Endothelial cell of umbilical vein (primary cell): ENCODE measurements around the gene EGF. TPM values are rescaled to one million over a fixed set of nuclear protein-coding genes. Genes with fewer than 3 reads are reported as not detected.
"Not testable (repeated sequence)": the region's sequence is repeated elsewhere in the genome, so short reads cannot be mapped to it uniquely, and the experiment has no call there.

Source experiments
- BruUV-seq: library from RNA; stranded (reverse); fragments of 400-500 nt; replicated peaks from 2 replicates; lab custom pipeline; 2021; lab: Mats Ljungman, UMichigan
- CTCF ChIA-PET: fragments of 300-600, 350-600 bp; sonication (Branson Sonifier 250); formaldehyde crosslinking; loops from one replicate; lab custom pipeline; 2021; ENCODE audit warnings: antibody characterized with exemption, inconsistent platforms; lab: Charles Lee
- POLR2A ChIA-PET: fragments of 300-600, 350-600 bp; sonication (Branson Sonifier 250); formaldehyde crosslinking; loops from one replicate; lab custom pipeline; 2021; ENCODE audit warnings: antibody characterized with exemption, inconsistent platforms; lab: Charles Lee
- DNase-seq: peaks from one replicate; pipeline ENCODE4 v3.0.0-alpha.2; 2011; ENCODE audit warnings: low read depth, low spot score
- FAIRE-seq: peaks from 2 replicates; lab custom pipeline; 2011; peaks lifted over from hg19 to GRCh38; lab: Jason Lieb, UNC
- H2AFZ ChIP-seq: 2 replicates; pipeline ENCODE4 v1.6.0; 2012; ENCODE audit warnings: low read depth, low read length, control low read depth, inconsistent platforms
- H3K27ac ChIP-seq: 2 replicates; pipeline ENCODE4 v1.5.1; 2011; ENCODE audit warnings: low read depth, mild to moderate bottlenecking, control low read depth, low read length, moderate library complexity; ENCODE audit not compliant: insufficient read depth
- H3K27me3 ChIP-seq, 2 experiments: 2 replicates each; pipeline versions ENCODE4 v1.6.0 to v1.6.1; 2011; ENCODE audit warnings: low read length in 2 of 2, mixed read lengths in 1 of 2; ENCODE audit not compliant: control insufficient read depth in 2 of 2, insufficient read depth in 2 of 2
- H3K36me3 ChIP-seq, 2 experiments: 2 replicates in 1 of 2; 3 replicates in 1 of 2; pipeline ENCODE4 v1.5.1; 2011; ENCODE audit warnings: low read length in 2 of 2, mild to moderate bottlenecking in 1 of 2, moderate library complexity in 1 of 2; ENCODE audit not compliant: control insufficient read depth in 2 of 2, insufficient read depth in 2 of 2; ENCODE audit errors: extremely low read depth in 1 of 2
- H3K4me1 ChIP-seq: 3 replicates; pipeline ENCODE4 v1.5.1; 2011; ENCODE audit warnings: mild to moderate bottlenecking, low read length; ENCODE audit not compliant: control insufficient read depth, insufficient read depth; ENCODE audit errors: extremely low read depth
- H3K4me2 ChIP-seq: 2 replicates; pipeline ENCODE4 v1.6.1; 2011; ENCODE audit warnings: low read length, control low read depth, mixed read lengths; ENCODE audit not compliant: insufficient read depth
- H3K4me3 ChIP-seq, 3 experiments: fragments of 200-600 bp in 1 of 3; sonication (generic), shearing (Covaris generic) in 1 of 3; replicated peaks in 1 of 3; 2 replicates each; pipeline ENCODE4 v1.5.1; 2011 to 2016; ENCODE audit warnings: control low read depth in 3 of 3, low read length in 3 of 3, mild to moderate bottlenecking in 2 of 3, inconsistent platforms in 1 of 3, low read depth in 1 of 3, moderate library complexity in 1 of 3; ENCODE audit not compliant: insufficient read depth in 1 of 3
- H3K79me2 ChIP-seq: 2 replicates; pipeline ENCODE4 v1.6.0; 2012; ENCODE audit warnings: low read length, inconsistent platforms; ENCODE audit not compliant: control insufficient read depth, insufficient read depth
- H3K9ac ChIP-seq: replicated peaks from 2 replicates; pipeline ENCODE3; 2011; ENCODE audit warnings: low read length, control low read depth; ENCODE audit not compliant: insufficient read depth; ENCODE audit errors: extremely low read depth
- H3K9me1 ChIP-seq: replicated peaks from 3 replicates; pipeline ENCODE4 v1.6.0; 2011; ENCODE audit warnings: mild to moderate bottlenecking, low read length; ENCODE audit not compliant: control insufficient read depth, insufficient read depth; ENCODE audit errors: extremely low read depth
- H3K9me3 ChIP-seq: replicated peaks from 2 replicates; pipeline ENCODE4 v1.5.1; 2012; ENCODE audit warnings: low read length, inconsistent platforms; ENCODE audit not compliant: control insufficient read depth, insufficient read depth
- H4K20me1 ChIP-seq: replicated peaks from 2 replicates; pipeline ENCODE3; 2011; ENCODE audit warnings: mild to moderate bottlenecking, low read length; ENCODE audit not compliant: control insufficient read depth, insufficient read depth; ENCODE audit errors: extremely low read depth
- EZH2 ChIP-seq: IDR thresholded peaks from 2 replicates; pipeline ENCODE4 v1.6.1; 2012; ENCODE audit warnings: borderline replicate concordance, low read depth, mild to moderate bottlenecking, moderate library complexity, low read length, inconsistent platforms; ENCODE audit not compliant: severe bottlenecking
- FOS ChIP-seq: IDR thresholded peaks from 2 replicates; pipeline ENCODE4 v1.6.1; 2011; ENCODE audit warnings: mild to moderate bottlenecking, low read length, moderate library complexity, borderline replicate concordance; ENCODE audit not compliant: insufficient read depth
- GATA2 ChIP-seq: IDR thresholded peaks from 2 replicates; pipeline ENCODE4 v1.7.0; 2011; ENCODE audit warnings: low read depth, mild to moderate bottlenecking, moderate library complexity, mixed read lengths, low read length; ENCODE audit not compliant: insufficient read length, insufficient read depth
- JUN ChIP-seq: IDR thresholded peaks from 2 replicates; pipeline ENCODE4 v1.6.1; 2011; ENCODE audit warnings: borderline replicate concordance, low read depth; ENCODE audit not compliant: insufficient read length, insufficient read depth
- MYC ChIP-seq: IDR thresholded peaks from one replicate; pipeline ENCODE4 v1.6.1; 2011; ENCODE audit warnings: mild to moderate bottlenecking, low read depth, low read length
- POLR2A ChIP-seq: IDR thresholded peaks from 2 replicates; pipeline ENCODE4 v1.6.1; 2012; ENCODE audit warnings: low read depth, mild to moderate bottlenecking, control low read depth, low read length
- POLR2AphosphoS5 ChIP-seq: IDR thresholded peaks from 2 replicates; pipeline ENCODE4 v1.6.1; 2012; ENCODE audit warnings: low read depth, mild to moderate bottlenecking, control low read depth, low read length, moderate library complexity; ENCODE audit not compliant: insufficient read depth
- dilution Hi-C: fragments of 300-500 bp; cut with MboI; formaldehyde crosslinking; loops from one replicate; pipeline ENCODE4 v1.15.0; 2019; ENCODE audit warnings: low sequenced_read_pairs; ENCODE audit not compliant: extremely low pct_ligation_motif_present
- intact Hi-C: fragments of 100-400 bp; cut with micrococcal nuclease; formaldehyde crosslinking; loops from one replicate; pipeline ENCODE4 v1.10.0; 2022
- polyA plus RNA-seq, 4 experiments: library from polyadenylated mRNA; depleted of rRNA in 3 of 4; stranded (reverse) in 3 of 4; unstranded in 1 of 4; fragments of >200 nt; gene quantifications; 2 replicates each; pipeline versions ENCODE4 v1.2.1 to v1.2.3, GENCODE V29; 2011 to 2012; ENCODE audit warnings: missing spikeins in 1 of 4
- total RNA-seq: library from RNA; stranded (reverse); gene quantifications from 2 replicates; pipeline ENCODE4 v1.2.3, GENCODE V29; 2021
- TF ChIP-seq, protein P1 (sequence below), 2 donors: IDR thresholded peaks; 1 replicate in 1 of 2; 2 replicates in 1 of 2; pipeline ENCODE4 v1.5.1; 2011; ENCODE audit warnings: low read length in 2 of 2, mild to moderate bottlenecking in 2 of 2, moderate library complexity in 2 of 2, control low read depth in 1 of 2, inconsistent platforms in 1 of 2, low read depth in 1 of 2; ENCODE audit not compliant: insufficient read depth in 1 of 2; ENCODE audit errors: extremely low read depth in 1 of 2
- TF ChIP-seq, protein P2 (sequence below): IDR thresholded peaks from 2 replicates; pipeline ENCODE4 v1.6.1; 2011; ENCODE audit not compliant: insufficient read depth, insufficient read length

Gene EGF
- total and polyA plus RNA-seq, 2 donors (not counting 3 experiments of a cell fraction or from before 2014, with no cell fraction given): not detected

DNA sequence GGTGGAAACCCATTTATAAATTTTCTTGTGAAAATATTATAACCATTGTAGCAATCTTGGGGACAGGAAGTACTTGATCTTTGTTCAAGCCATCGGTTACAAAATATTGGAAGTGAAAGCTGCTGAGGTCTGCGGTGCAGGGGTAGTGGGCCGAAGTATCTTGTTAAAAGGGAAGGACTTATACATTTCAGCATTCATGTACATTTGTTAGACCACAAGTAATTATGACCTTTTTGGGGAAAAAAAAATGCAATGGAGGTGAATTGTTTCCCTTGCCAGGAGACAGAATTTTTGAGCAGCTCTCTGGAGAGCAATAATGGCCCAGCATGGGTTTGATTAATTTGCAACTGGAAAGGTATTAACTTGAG, 121.3 kb downstream of the EGF start:
- no peak overlapping the region for H3K9ac ChIP-seq
- dilution Hi-C loops (no loop called here), intact Hi-C loops (no loop called here)
- DNase-seq (no peak), FAIRE-seq (no peak)
- H4K20me1 ChIP-seq: no peaks in the 10 kb centered on the region
- no peak overlapping the region for H2AFZ ChIP-seq
- ChIA-PET POLR2A (no interaction called here), CTCF (interaction anchor here (0.8 kb wide), 1 partner anchor 95 kb away, joined by 4 read pairs; no protein-coding TSS in a partner anchor)
- H3K27me3 ChIP-seq: peaks cover 6 to 8% of the 10 kb centered on the region in 2 experiments
- H3K9me3 ChIP-seq: no peaks in the 10 kb centered on the region
- H3K27ac ChIP-seq: no peak overlapping the region
- BruUV-seq: no TSS peak
- no peaks in the 10 kb centered on the region for H3K9me1 ChIP-seq
- H3K4me2 ChIP-seq: no peak overlapping the region
- no peaks in the 10 kb centered on the region for H3K36me3 ChIP-seq
- H3K4me3 ChIP-seq: no peak overlapping the region
- no peaks in the 10 kb centered on the region for H3K4me1 ChIP-seq
- TF ChIP-seq MYC: no peak
- TF ChIP-seq, protein P1, sequence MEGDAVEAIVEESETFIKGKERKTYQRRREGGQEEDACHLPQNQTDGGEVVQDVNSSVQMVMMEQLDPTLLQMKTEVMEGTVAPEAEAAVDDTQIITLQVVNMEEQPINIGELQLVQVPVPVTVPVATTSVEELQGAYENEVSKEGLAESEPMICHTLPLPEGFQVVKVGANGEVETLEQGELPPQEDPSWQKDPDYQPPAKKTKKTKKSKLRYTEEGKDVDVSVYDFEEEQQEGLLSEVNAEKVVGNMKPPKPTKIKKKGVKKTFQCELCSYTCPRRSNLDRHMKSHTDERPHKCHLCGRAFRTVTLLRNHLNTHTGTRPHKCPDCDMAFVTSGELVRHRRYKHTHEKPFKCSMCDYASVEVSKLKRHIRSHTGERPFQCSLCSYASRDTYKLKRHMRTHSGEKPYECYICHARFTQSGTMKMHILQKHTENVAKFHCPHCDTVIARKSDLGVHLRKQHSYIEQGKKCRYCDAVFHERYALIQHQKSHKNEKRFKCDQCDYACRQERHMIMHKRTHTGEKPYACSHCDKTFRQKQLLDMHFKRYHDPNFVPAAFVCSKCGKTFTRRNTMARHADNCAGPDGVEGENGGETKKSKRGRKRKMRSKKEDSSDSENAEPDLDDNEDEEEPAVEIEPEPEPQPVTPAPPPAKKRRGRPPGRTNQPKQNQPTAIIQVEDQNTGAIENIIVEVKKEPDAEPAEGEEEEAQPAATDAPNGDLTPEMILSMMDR (IDR thresholded peaks at IDR 0.05; ENCODE audit: extremely low read depth in 1 of 2, insufficient read depth in 1 of 2, low read depth in 1 of 2, low read length in 2 of 2): no peak
- no peak for TF ChIP-seq FOS
- TF ChIP-seq EZH2: no peak
- TF ChIP-seq JUN: no peak
- no peak for TF ChIP-seq GATA2
- TF ChIP-seq POLR2A: no peak
- TF ChIP-seq, protein P2, sequence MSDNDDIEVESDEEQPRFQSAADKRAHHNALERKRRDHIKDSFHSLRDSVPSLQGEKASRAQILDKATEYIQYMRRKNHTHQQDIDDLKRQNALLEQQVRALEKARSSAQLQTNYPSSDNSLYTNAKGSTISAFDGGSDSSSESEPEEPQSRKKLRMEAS: no peak
- no peak for TF ChIP-seq POLR2AphosphoS5
- H3K79me2 ChIP-seq: no peaks in the 10 kb centered on the region

DNA sequence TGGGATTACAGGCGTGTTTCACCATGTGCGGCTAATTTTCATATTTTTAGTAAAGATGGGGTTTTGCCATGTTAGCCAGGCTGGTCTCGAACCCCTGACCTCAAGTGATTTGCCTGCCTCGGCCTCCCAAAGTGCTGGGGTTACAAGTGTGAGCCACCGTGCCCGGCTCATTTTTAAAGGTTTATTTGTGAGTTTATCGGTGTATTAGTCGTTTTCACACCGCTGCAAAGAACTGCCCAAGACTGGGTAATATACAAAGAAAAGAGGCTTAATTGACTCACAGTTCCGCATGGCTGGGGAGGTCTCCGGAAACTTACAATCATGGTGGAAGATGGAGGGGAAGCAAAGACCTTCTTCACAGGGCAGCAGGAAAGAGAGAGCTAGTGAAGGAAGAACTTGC, 126.5 kb downstream of the EGF start:
- H3K27me3 ChIP-seq, intact Hi-C loops, DNase-seq, H3K9me1 ChIP-seq, H4K20me1 ChIP-seq, H3K9ac ChIP-seq, H3K4me3 ChIP-seq, dilution Hi-C loops, POLR2A ChIA-PET, BruUV-seq, H3K79me2 ChIP-seq, H3K4me2 ChIP-seq, H3K9me3 ChIP-seq, FAIRE-seq, H3K36me3 ChIP-seq, H3K4me1 ChIP-seq, H2AFZ ChIP-seq, H3K27ac ChIP-seq: not testable (repeated sequence)
- CTCF ChIA-PET: interaction anchor here (1.3 kb wide), 1 partner anchor 8 kb away, joined by 3 read pairs; no protein-coding TSS in a partner anchor
